AG04450 (cell line): ENCODE data around the gene GPR21. TPM values are rescaled to one million over a fixed set of nuclear protein-coding genes. Genes with fewer than 3 reads are reported as not detected.

Source experiments
- CTCF ChIA-PET: fragments of 300-600, 350-600 bp; formaldehyde crosslinking; extraction: SDS; loops from one replicate; lab custom pipeline; 2022; ENCODE audit warnings: antibody characterized with exemption, inconsistent platforms; lab: Charles Lee
- POLR2A ChIA-PET: fragments of 350-600 bp; formaldehyde crosslinking; extraction: SDS; loops from one replicate; lab custom pipeline; 2021; ENCODE audit warnings: antibody characterized with exemption, inconsistent platforms; lab: Yijun Ruan, JAX
- DNase-seq: peaks from one replicate; pipeline ENCODE4 v3.0.0-alpha.2; 2011; ENCODE audit warnings: low read depth, low spot score
- H3K27ac ChIP-seq: one replicate; pipeline ENCODE4 v1.5.1; 2012; ENCODE audit warnings: low read depth, low read length, control low read depth
- H3K27me3 ChIP-seq: one replicate; pipeline ENCODE4 v1.6.0; 2012; ENCODE audit warnings: low read length; ENCODE audit not compliant: control insufficient read depth, insufficient read depth
- H3K4me3 ChIP-seq: 2 replicates; pipeline ENCODE4 v1.5.1; 2011; ENCODE audit warnings: mild to moderate bottlenecking, low read depth, low read length, control low read depth
- H3K9me3 ChIP-seq: 2 replicates; pipeline ENCODE4 v1.5.1; 2012; ENCODE audit warnings: low read length; ENCODE audit not compliant: control insufficient read depth, insufficient read depth
- CTCF ChIP-seq: IDR thresholded peaks from 2 replicates; pipeline ENCODE4 v1.5.1; 2011; ENCODE audit warnings: low read depth, low read length, control low read depth, inconsistent platforms
- polyA plus RNA-seq: library from polyadenylated mRNA; depleted of rRNA; stranded (reverse); fragments of >200 nt; gene quantifications from 2 replicates; pipeline ENCODE4 v1.2.3, GENCODE V29; 2011; rRNA removed
- small RNA-seq: library from RNA; depleted of rRNA; stranded (forward); fragments of <200 nt; gene quantifications from one replicate; pipeline ENCODE3, GENCODE V24; 2012; ENCODE audit warnings: low read depth; ENCODE audit not compliant: insufficient read length

The GPR21 gene
- polyA plus RNA-seq, 1 experiment, result 0.35 TPM

- DNase-seq, result no peak
- no peak overlapping the region for H3K27ac ChIP-seq
- ChIA-PET CTCF (interaction anchor here (5.1 to 6.0 kb wide), 2 partner anchors 141 to 266 kb away, joined by 64 to 112 read pairs; no protein-coding TSS in a partner anchor), POLR2A (no interaction called here)
- TF ChIP-seq CTCF, result no peak
- H3K4me3 ChIP-seq, result no peak overlapping the region
- H3K9me3 ChIP-seq, result no peaks in the 10 kb centered on the region
- no peaks in the 10 kb centered on the region for H3K27me3 ChIP-seq
Measured at GRCh38 chr9:123083680-123084079, 50.2 kb downstream of the GPR21 start.

- CTCF ChIA-PET, result interaction anchor here (5.1 to 6.0 kb wide), 2 partner anchors 140 to 265 kb away, joined by 64 to 112 read pairs; no protein-coding TSS in a partner anchor
- POLR2A ChIA-PET, result no interaction called here
- Histone ChIP-seq H3K27me3 (no peaks in the 10 kb centered on the region), H3K9me3 (no peaks in the 10 kb centered on the region), H3K4me3 (no peak overlapping the region), H3K27ac (no peak overlapping the region)
- no peak for TF ChIP-seq CTCF
- no peak for DNase-seq
Measured at GRCh38 chr9:123084256-123084655, 50.8 kb downstream of the GPR21 start.

Small RNA genes within 50 kb of the gene (small RNA-seq; reads per million reads assigned to genes)
- not detected for gene GPR21

Other genes with a start within 250 kb of the GPR21 start
- not detected in 2 replicates for gene OR5C1, start 244.7 kb upstream of the GPR21 start, polyA plus RNA-seq
- gene OR1K1, start 233.5 kb upstream of the GPR21 start, polyA plus RNA-seq, result not detected in 2 replicates
- 15.5 and 18.7 TPM in 2 replicates for gene PDCL, start 205.1 kb upstream of the GPR21 start, polyA plus RNA-seq
- gene RC3H2, start 128.3 kb upstream of the GPR21 start, polyA plus RNA-seq, result 41.5 and 47.2 TPM in 2 replicates
- gene ZBTB6, start 120.3 kb upstream of the GPR21 start, polyA plus RNA-seq, result 5.9 and 8.3 TPM in 2 replicates
- gene ZBTB26, start 102.2 kb upstream of the GPR21 start, polyA plus RNA-seq, result 8.2 and 9.6 TPM in 2 replicates
- 56.4 and 69.4 TPM in 2 replicates for gene RABGAP1, start 92.6 kb upstream of the GPR21 start, polyA plus RNA-seq
- gene STRBP, start 234.9 kb downstream of the GPR21 start, polyA plus RNA-seq, result 4.0 and 6.3 TPM in 2 replicates